ENCODE data around the gene CHML. TPM values are rescaled to one million over a fixed set of nuclear protein-coding genes. Genes with fewer than 3 reads are reported as not detected.

CHML gene
- total RNA-seq, 1 donor from 2014 or later: 24.8 TPM

GRCh38 chr1:241603731-241604245 is 36.4 kb downstream of the CHML start:
- TF ChIP-seq CTCF (conservative IDR thresholded peaks at IDR 0.05): no peak
- H3K9me3 Mint-ChIP-seq: no peaks in the 10 kb centered on the region
- no peaks in the 10 kb centered on the region for H3K27me3 Mint-ChIP-seq
- no peak overlapping the region for H3K4me3 Mint-ChIP-seq
- no peak overlapping the region for H3K27ac Mint-ChIP-seq
- H3K4me1 Mint-ChIP-seq (ENCODE audit: unreplicated experiment): peaks cover 3% of the 10 kb centered on the region
- peaks cover 18% of the 10 kb centered on the region for H3K36me3 Mint-ChIP-seq
- DNase-seq (ENCODE audit: extremely low spot score, unreplicated experiment): no peak

DNA sequence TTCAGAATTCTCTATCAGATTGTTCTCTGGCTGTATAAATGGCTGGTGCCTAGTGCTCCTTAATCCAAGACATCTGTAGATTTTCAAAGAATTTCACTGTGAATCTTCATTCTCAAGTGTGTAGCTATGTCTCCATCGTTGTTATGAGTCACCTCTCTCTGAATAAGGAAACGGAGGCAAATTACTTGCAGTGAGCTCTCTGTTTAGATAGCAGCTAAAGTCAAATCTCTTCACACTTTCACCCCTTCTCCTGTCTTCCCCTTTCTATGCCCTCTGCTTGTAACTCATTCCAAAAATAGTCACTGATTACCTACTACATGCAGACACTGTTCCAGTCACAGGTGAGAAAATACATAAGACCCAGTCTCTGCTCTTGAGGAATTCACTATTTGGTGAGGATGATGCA is 39.7 kb downstream of the CHML start:
- Mint-ChIP-seq H3K27ac (no peak overlapping the region), H3K4me3 (no peak overlapping the region), H3K9me3 (no peaks in the 10 kb centered on the region), H3K36me3 (peaks cover 18% of the 10 kb centered on the region), H3K4me1 (ENCODE audit: unreplicated experiment) (peaks cover 2% of the 10 kb centered on the region), H3K27me3 (no peaks in the 10 kb centered on the region)
- no peak for TF ChIP-seq CTCF (conservative IDR thresholded peaks at IDR 0.05)
- no peak for DNase-seq (ENCODE audit: extremely low spot score, unreplicated experiment)

- TF ChIP-seq CTCF (conservative IDR thresholded peaks at IDR 0.05): no peak
- no peaks in the 10 kb centered on the region for H3K27me3 Mint-ChIP-seq
- DNase-seq (ENCODE audit: extremely low spot score, unreplicated experiment): no peak
- H3K36me3 Mint-ChIP-seq: peaks cover 19% of the 10 kb centered on the region
- H3K4me3 Mint-ChIP-seq: no peak overlapping the region
- H3K9me3 Mint-ChIP-seq: no peaks in the 10 kb centered on the region
- no peaks in the 10 kb centered on the region for H3K4me1 Mint-ChIP-seq (ENCODE audit: unreplicated experiment)
- no peak overlapping the region for H3K27ac Mint-ChIP-seq
These were observed 41.9 kb downstream of the CHML start for GRCh38 chr1:241598249-241598648.

- Mint-ChIP-seq H3K9me3 (peaks cover 3% of the 10 kb centered on the region), H3K27me3 (no peaks in the 10 kb centered on the region)
- no peak for TF ChIP-seq CTCF (conservative IDR thresholded peaks at IDR 0.05)
These were observed 43.5 kb downstream of the CHML start for GRCh38 chr1:241596633-241597032.

GRCh38 chr1:241593186-241593585 is 47.0 kb downstream of the CHML start:
- Mint-ChIP-seq H3K27me3 (no peaks in the 10 kb centered on the region), H3K4me3 (no peak overlapping the region), H3K4me1 (ENCODE audit: unreplicated experiment) (peaks cover 6% of the 10 kb centered on the region), H3K9me3 (peaks cover 3% of the 10 kb centered on the region), H3K27ac (no peak overlapping the region), H3K36me3 (peaks cover 4% of the 10 kb centered on the region)
- TF ChIP-seq CTCF (conservative IDR thresholded peaks at IDR 0.05): no peak
- no peak for DNase-seq (ENCODE audit: extremely low spot score, unreplicated experiment)

More at GRCh38 chr1:241596633-241597032, 43.5 kb downstream of the CHML start:
- Mint-ChIP-seq H3K27ac (no peak overlapping the region), H3K36me3 (peaks cover 4% of the 10 kb centered on the region), H3K4me3 (no peak overlapping the region), H3K4me1 (ENCODE audit: unreplicated experiment) (no peaks in the 10 kb centered on the region)
- no peak for DNase-seq (ENCODE audit: extremely low spot score, unreplicated experiment)
